ENCODE data around the gene CYP27A1.
"Not testable (repeated sequence)": the region's sequence is repeated elsewhere in the genome, so short reads cannot be mapped to it uniquely, and the experiment has no call there.

CYP27A1 gene

GRCh38 chr2:218781691-218782527, at the start of gene CYP27A1:
CYP27A1 (plus strand) TSS chr2:218782147; CDS start chr2:218782183, 36 bp downstream.
- no peak for DNase-seq

- DNase-seq: no peak
Observed at GRCh38 chr2:218732761-218733158, 49.2 kb upstream of the CYP27A1 start.

GRCh38 chr2:218733171-218734021, 48.6 kb upstream of the CYP27A1 start:
- DNase-seq: peak in 1 of 2 donors; percentile 22

GRCh38 chr2:218734190-218734975, 47.6 kb upstream of the CYP27A1 start:
- DNase-seq: no peak

GRCh38 chr2:218736531-218736930, 45.4 kb upstream of the CYP27A1 start:
- no peak for DNase-seq

- no peak for DNase-seq
Observed at GRCh38 chr2:218743068-218743467, 38.9 kb upstream of the CYP27A1 start.

- no peak for DNase-seq
Observed at GRCh38 chr2:218744615-218745014, 37.3 kb upstream of the CYP27A1 start.

- DNase-seq: peak in 1 of 2 donors; percentile 33
Observed at GRCh38 chr2:218745160-218745558, 36.8 kb upstream of the CYP27A1 start.

GRCh38 chr2:218745559-218746469, 36.1 kb upstream of the CYP27A1 start:
- DNase-seq: no peak

- no peak for DNase-seq
Observed at GRCh38 chr2:218746470-218746795, 35.5 kb upstream of the CYP27A1 start.

- no peak for DNase-seq
Observed at GRCh38 chr2:218746960-218747359, 35.0 kb upstream of the CYP27A1 start.

GRCh38 chr2:218748741-218749441, 33.1 kb upstream of the CYP27A1 start:
- no peak for DNase-seq

- DNase-seq: no peak
Observed at GRCh38 chr2:218754201-218754600, 27.7 kb upstream of the CYP27A1 start.

GRCh38 chr2:218754781-218755180, 27.2 kb upstream of the CYP27A1 start:
- DNase-seq: no peak

GRCh38 chr2:218755198-218755566, 26.8 kb upstream of the CYP27A1 start:
- DNase-seq: no peak

GRCh38 chr2:218755567-218756404, 26.2 kb upstream of the CYP27A1 start:
- no peak for DNase-seq

- no peak for DNase-seq
Observed at GRCh38 chr2:218756599-218757377, 25.2 kb upstream of the CYP27A1 start.

- DNase-seq: no peak
Observed at GRCh38 chr2:218761795-218762194, 20.2 kb upstream of the CYP27A1 start.

GRCh38 chr2:218772759-218773158, 9.2 kb upstream of the CYP27A1 start:
- not testable (repeated sequence) for DNase-seq

- no peak for DNase-seq
Observed at GRCh38 chr2:218773881-218774280, 8.1 kb upstream of the CYP27A1 start.

Measured in bone marrow (tissue), 2 donors.